OCI-LY3 (cell line): Measurements from ENCODE around the gene R3HDM4.

Experiments
- CTCF ChIP-seq: fragments of 200-600, 300-600 bp; sonication (generic); IDR thresholded peaks from 2 replicates; pipeline ENCODE4 v1.5.1; 2014; ENCODE audit warnings: antibody characterized with exemption, low read length, low read depth
- EZH2phosphoT487 ChIP-seq: fragments of 200-600 bp; shearing (Covaris generic); IDR thresholded peaks from 2 replicates; pipeline ENCODE4 v1.6.1; 2018; ENCODE audit warnings: antibody characterized with exemption, mixed run types, low read depth

GRCh38 chr19:871446-872265 is 41.4 kb downstream of the R3HDM4 start:
- no peak for TF ChIP-seq CTCF
- TF ChIP-seq EZH2phosphoT487: no peak
